GM12874 (cell line): ENCODE data around the gene TAF10.

Experiments used
- CTCF ChIP-seq: IDR thresholded peaks from 2 replicates; pipeline ENCODE4 v1.5.1; 2011; ENCODE audit warnings: low read depth, mild to moderate bottlenecking, control low read depth, low read length, moderate library complexity; ENCODE audit not compliant: insufficient read depth

TAF10 gene

GRCh38 chr11:6579681-6580080 lies 32.3 kb downstream of the TAF10 start:
- TF ChIP-seq CTCF = no peak

GRCh38 chr11:6578134-6578533 lies 33.9 kb downstream of the TAF10 start:
- TF ChIP-seq CTCF = no peak

- no peak for TF ChIP-seq CTCF
Measured at GRCh38 chr11:6576471-6577373, 35.3 kb downstream of the TAF10 start.

GRCh38 chr11:6574816-6575715 lies 37.0 kb downstream of the TAF10 start:
- no peak for TF ChIP-seq CTCF

GRCh38 chr11:6572215-6572614 lies 39.8 kb downstream of the TAF10 start:
- TF ChIP-seq CTCF = no peak

- no peak for TF ChIP-seq CTCF
Measured at GRCh38 chr11:6571434-6572008, 40.5 kb downstream of the TAF10 start.
